Parathyroid adenoma (tissue), 2 donors: Measurements from ENCODE around the gene MCRIP1.
A peak's percentile ranks its signal among the peaks of the same experiment; 100 is the strongest.

Experiments used
- H2AFZ ChIP-seq: fragments of 300-600 bp; sonication (generic); one replicate; pipeline ENCODE4 v1.7.0; 2017; ENCODE audit warnings: antibody characterized with exemption, mild to moderate bottlenecking
- H3K27ac ChIP-seq: fragments of 300-600 bp; sonication (generic); one replicate; pipeline ENCODE4 v1.7.0; 2017
- H3K27me3 ChIP-seq: fragments of 300-600 bp; sonication (generic); one replicate; pipeline ENCODE4 v1.7.0; 2017; ENCODE audit warnings: low read length; ENCODE audit not compliant: control insufficient read depth, insufficient read depth
- H3K36me3 ChIP-seq: fragments of 300-600 bp; sonication (generic); one replicate; pipeline ENCODE4 v1.7.0; 2017; ENCODE audit warnings: low read length; ENCODE audit not compliant: control insufficient read depth, insufficient read depth
- H3K4me1 ChIP-seq: fragments of 300-600 bp; sonication (generic); one replicate; pipeline ENCODE4 v1.7.0; 2017; ENCODE audit warnings: control low read depth
- H3K4me2 ChIP-seq: fragments of 300-600 bp; sonication (generic); one replicate; pipeline ENCODE4 v1.7.0; 2017; ENCODE audit warnings: low read length
- H3K4me3 ChIP-seq: fragments of 300-600 bp; sonication (generic); one replicate; pipeline ENCODE4 v1.7.0; 2017; ENCODE audit warnings: low read depth, low read length
- H3K79me2 ChIP-seq: fragments of 300-600 bp; sonication (generic); one replicate; pipeline ENCODE4 v1.7.0; 2017; ENCODE audit warnings: control low read depth
- H3K9ac ChIP-seq: fragments of 300-600 bp; sonication (generic); one replicate; pipeline ENCODE4 v1.7.0; 2017; ENCODE audit warnings: mild to moderate bottlenecking
- H3K9me3 ChIP-seq: fragments of 300-600 bp; sonication (generic); one replicate; pipeline ENCODE4 v1.7.0; 2017; ENCODE audit warnings: low read length; ENCODE audit not compliant: control insufficient read depth
- TF ChIP-seq, protein P1 (sequence below): fragments of 300-600 bp; sonication (generic); IDR thresholded peaks from one replicate; pipeline ENCODE4 v1.7.0; 2017; ENCODE audit warnings: antibody characterized with exemption, mild to moderate bottlenecking
- donor health status: primary hyperparathyroidism.

Gene MCRIP1

DNA sequence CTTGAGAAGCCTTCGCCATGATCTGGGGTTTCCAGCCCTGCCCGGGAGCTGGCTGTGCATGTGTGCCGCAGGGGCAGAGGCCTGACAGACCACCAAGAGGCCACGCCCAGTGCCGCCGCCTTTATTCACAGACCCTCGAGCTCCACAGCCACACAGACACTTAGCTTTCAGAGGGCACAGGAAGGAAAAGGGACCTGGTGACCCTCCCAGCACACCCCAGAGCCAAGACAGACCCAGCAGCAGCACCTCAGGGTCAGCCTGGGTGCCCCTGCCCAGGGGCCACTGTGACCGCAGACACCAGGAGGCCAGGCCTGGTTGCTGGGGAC is 10.8 kb downstream of the MCRIP1 start:
- TF ChIP-seq, protein P1, sequence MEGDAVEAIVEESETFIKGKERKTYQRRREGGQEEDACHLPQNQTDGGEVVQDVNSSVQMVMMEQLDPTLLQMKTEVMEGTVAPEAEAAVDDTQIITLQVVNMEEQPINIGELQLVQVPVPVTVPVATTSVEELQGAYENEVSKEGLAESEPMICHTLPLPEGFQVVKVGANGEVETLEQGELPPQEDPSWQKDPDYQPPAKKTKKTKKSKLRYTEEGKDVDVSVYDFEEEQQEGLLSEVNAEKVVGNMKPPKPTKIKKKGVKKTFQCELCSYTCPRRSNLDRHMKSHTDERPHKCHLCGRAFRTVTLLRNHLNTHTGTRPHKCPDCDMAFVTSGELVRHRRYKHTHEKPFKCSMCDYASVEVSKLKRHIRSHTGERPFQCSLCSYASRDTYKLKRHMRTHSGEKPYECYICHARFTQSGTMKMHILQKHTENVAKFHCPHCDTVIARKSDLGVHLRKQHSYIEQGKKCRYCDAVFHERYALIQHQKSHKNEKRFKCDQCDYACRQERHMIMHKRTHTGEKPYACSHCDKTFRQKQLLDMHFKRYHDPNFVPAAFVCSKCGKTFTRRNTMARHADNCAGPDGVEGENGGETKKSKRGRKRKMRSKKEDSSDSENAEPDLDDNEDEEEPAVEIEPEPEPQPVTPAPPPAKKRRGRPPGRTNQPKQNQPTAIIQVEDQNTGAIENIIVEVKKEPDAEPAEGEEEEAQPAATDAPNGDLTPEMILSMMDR: no peak
- H3K4me1 ChIP-seq: peaks cover 17% of the 10 kb centered on the region
- H3K27ac ChIP-seq: peak overlapping the region; percentile 64
- H3K4me3 ChIP-seq: no peak overlapping the region
- no peak overlapping the region for H2AFZ ChIP-seq
- no peak overlapping the region for H3K9ac ChIP-seq
- H3K9me3 ChIP-seq: no peaks in the 10 kb centered on the region
- peak overlapping the region; percentile 55 for H3K4me2 ChIP-seq
- H3K27me3 ChIP-seq: no peaks in the 10 kb centered on the region
- H3K79me2 ChIP-seq: no peaks in the 10 kb centered on the region
- H3K36me3 ChIP-seq: no peaks in the 10 kb centered on the region

DNA sequence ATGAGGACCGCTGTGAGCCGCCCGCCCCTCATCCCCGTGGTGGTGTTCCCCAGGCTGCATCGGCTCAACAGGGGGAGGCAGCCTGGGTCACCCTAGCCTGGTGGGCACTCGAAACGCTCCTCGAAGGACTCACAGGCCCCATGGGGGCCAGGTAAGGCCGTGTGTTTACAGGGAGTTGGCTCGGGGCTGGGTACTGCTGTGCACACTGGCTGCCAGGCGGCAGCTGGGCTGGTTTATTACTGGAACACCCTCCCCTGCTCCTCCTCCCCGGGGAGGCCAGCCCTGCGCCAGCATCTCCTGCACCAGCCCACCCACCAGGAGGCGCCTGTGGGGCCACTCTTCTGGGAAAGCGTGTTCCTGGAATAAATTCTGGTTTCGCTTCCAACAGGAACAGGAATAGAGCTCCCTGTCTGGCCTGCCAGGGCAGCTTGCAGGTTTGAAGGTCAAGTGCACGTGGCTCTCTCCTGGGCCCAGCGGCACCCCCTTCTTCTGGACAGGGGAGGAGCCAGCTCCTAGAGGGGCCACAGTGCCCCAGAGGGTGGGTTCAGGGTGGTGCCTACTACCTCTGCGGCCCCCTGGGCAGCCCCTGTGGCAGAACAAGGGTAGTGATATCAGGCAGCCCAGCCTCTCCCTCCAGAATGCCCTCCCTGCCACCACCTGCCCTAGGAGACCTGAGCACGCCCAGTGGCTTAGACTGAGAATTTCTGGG is 11.3 kb downstream of the MCRIP1 start:
- Histone ChIP-seq H3K79me2 (no peaks in the 10 kb centered on the region), H3K4me1 (peaks cover 17% of the 10 kb centered on the region), H3K27ac (peak overlapping the region; percentile 64), H3K4me3 (no peak overlapping the region), H3K9ac (no peak overlapping the region), H2AFZ (peak overlapping the region; percentile 7), H3K9me3 (no peaks in the 10 kb centered on the region), H3K36me3 (no peaks in the 10 kb centered on the region), H3K27me3 (no peaks in the 10 kb centered on the region), H3K4me2 (peak overlapping the region; percentile 55)
- TF ChIP-seq, protein P1: peak; percentile 74

GRCh38 chr17:81821147-81821546 is 11.9 kb downstream of the MCRIP1 start:
- H3K4me3 ChIP-seq: no peak overlapping the region
- no peak overlapping the region for H3K4me2 ChIP-seq
- no peaks in the 10 kb centered on the region for H3K79me2 ChIP-seq
- no peak overlapping the region for H3K27ac ChIP-seq
- TF ChIP-seq, protein P1: no peak
- H3K9ac ChIP-seq: no peak overlapping the region
- H3K4me1 ChIP-seq: peaks cover 17% of the 10 kb centered on the region
- no peaks in the 10 kb centered on the region for H3K9me3 ChIP-seq
- H3K36me3 ChIP-seq: no peaks in the 10 kb centered on the region
- no peaks in the 10 kb centered on the region for H3K27me3 ChIP-seq
- no peak overlapping the region for H2AFZ ChIP-seq

DNA sequence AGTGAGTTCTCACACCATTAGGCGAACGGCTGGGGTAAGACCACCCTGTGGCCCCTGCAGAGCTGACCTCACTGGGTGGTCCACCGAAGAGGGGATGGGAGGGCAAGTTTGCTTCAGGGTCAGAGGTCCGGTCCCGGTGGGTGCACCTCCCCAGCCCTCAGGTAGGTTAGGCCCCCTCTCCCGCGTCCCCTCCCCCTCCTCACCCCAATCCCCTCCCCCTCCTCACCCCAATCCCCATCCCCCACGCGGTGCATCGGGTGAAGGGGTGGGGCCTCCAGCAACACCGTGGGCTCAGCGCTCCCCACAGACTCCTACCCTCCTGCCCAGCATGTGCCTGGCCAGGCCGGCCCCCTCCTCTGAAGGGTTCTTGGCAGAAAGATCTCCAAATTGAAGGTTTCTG is 13.4 kb downstream of the MCRIP1 start:
- Histone ChIP-seq H2AFZ (peak overlapping the region; percentile 63), H3K4me3 (no peak overlapping the region), H3K27me3 (no peaks in the 10 kb centered on the region), H3K9me3 (no peaks in the 10 kb centered on the region), H3K27ac (no peak overlapping the region), H3K79me2 (no peaks in the 10 kb centered on the region), H3K36me3 (no peaks in the 10 kb centered on the region), H3K4me2 (peak overlapping the region; percentile 26), H3K9ac (no peak overlapping the region), H3K4me1 (peaks cover 20% of the 10 kb centered on the region)
- TF ChIP-seq, protein P1: no peak

- Histone ChIP-seq H3K27ac (no peak overlapping the region), H3K27me3 (no peaks in the 10 kb centered on the region), H3K4me3 (no peak overlapping the region), H3K4me2 (no peak overlapping the region), H2AFZ (no peak overlapping the region), H3K4me1 (peaks cover 20% of the 10 kb centered on the region), H3K9me3 (no peaks in the 10 kb centered on the region), H3K36me3 (no peaks in the 10 kb centered on the region), H3K79me2 (no peaks in the 10 kb centered on the region), H3K9ac (no peak overlapping the region)
- TF ChIP-seq, protein P1: no peak
These were observed 15.3 kb downstream of the MCRIP1 start for GRCh38 chr17:81817758-81818147.
